IPS-NIHi7 (cell line): ENCODE measurements around the gene EIF2B1.

ENCODE experiments used
- DNase-seq: peaks from one replicate; pipeline ENCODE4 v3.0.0; 2012; ENCODE audit warnings: mixed read lengths; ENCODE audit errors: extremely low spot score

Gene EIF2B1

DNA sequence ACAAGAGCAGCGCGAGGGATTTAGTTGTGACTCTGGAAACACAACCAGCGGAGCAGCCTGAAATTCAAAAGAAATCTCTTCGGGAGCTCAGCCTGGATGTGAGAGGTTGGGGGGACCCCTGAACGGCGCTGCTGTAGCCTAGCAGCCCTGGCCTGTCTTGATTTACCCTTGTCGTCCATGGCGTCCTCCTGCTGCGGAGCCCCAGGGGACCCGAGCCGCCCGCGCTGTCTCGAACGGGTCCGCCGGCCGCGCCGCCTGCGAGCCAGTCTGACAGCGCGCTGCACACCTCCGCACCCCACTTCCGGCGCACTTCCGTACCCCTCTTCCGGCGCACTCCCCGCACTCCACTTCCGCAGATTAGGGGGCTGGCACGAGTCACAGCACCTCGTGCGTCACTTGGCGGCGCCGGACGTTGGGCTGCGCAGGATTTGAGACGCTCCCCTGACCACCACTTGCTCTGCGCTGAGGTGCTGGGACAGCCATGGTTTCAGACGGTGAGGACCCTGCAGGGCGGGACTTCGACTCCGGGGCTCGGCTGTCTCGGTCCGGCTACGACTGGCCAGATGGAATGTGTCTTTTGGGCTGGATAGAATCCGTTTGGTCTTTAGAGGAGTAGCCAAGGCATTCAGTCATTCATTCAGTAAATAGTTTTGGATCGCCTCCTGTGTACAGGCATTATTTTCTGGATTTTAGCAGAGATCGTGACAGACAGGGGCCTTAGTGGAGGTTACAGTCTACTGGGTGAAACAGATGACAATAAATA is at the start of gene EIF2B1, which contains the start of gene GTF2H3:
Gene EIF2B1, minus strand, starts transcription at position 308 of the 763 bp plus-strand sequence. Its CDS starts 129 bp downstream, at position 179.
Gene GTF2H3, plus strand, starts transcription at position 451 of the 763 bp plus-strand sequence. Its CDS starts 31 bp downstream, at position 482.
- DNase-seq: peak; percentile 100

- no peak for DNase-seq
Observed at GRCh38 chr12:123681605-123682004, 48.1 kb upstream of the EIF2B1 start.

GRCh38 chr12:123678981-123679380 is 45.5 kb upstream of the EIF2B1 start:
- DNase-seq: no peak

GRCh38 chr12:123676616-123677320 is 43.3 kb upstream of the EIF2B1 start:
- no peak for DNase-seq

DNA sequence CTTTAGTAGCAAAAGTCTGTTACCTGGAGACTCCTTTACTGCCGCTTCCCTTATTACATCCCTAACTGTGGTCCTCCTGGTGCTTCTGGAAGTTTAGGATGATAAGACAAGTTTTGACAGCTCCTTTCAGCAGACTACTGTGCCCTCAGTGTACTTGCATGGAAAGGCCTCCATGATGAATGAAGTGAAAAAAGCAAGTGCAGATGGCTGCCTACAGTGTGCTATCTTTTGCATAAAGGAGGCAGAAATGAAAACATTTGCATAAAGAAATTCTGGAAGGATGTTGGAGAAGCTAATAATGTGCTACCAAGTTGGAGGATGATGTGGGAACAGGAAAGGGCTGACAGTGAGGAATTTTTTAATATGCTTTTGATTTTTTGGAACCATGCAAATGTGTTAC is 42.0 kb upstream of the EIF2B1 start:
- DNase-seq: no peak

DNA sequence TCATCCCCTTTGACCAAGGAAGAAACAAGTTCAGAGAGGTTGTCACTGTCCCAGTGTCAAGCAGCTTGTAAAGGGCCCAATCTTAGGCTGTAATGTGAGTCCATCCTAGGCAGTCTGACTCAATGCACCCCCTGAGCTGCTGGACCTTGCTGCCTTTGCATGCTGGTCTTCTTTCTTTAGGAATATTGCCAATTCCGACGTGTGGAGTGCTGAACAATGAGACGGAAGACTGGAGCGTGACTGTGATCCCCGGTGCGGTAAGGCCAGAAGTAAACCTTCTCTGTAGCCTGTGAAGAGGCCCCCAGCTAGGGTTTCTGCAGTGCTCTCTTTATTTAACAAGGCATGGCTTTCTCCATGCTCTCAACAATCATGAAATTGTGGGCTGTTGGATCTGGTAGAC is 38.4 kb upstream of the EIF2B1 start:
- DNase-seq: no peak

DNA sequence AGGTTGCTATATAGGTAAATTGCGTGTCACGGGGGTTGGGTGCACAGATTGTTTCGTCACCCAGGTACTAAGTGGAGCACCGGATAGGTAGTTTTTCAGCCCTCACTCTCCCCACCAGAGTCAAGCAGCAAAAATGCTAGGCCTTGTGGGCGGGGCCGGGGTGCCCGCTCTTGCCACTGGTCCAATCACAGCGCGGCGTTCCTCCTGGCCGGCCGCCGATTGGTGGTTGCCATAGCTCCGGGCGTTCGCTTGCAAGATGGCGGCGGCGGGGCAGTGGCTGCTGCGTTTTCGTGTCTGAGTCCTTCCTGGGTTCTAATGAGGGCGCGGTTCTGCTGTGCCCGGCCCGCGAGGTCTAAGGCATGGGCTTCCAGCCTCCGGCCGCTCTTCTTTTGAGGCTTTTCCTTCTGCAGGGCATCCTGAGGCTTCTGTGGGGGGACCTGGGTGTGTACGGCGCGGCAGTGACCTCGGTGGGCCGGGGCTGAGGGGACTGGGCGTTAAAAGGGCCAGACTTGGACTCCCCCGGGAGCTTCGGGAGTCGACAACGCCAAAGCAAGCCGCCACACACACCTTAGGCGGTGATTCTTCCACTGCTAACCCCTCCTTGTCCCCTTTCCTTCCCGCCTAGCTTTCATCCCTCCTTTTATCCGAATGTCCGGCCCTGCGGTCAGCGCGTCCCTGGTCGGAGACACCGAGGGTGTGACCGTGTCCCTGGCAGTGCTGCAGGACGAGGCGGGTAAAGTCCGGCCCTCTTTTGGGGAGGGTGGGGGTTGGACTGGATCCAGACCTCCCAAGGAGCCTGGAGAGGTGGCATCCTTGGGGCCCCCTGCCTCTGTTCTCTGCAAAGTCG is 37.6 kb upstream of the EIF2B1 start, which contains the start of gene TCTN2:
Gene TCTN2, plus strand, starts transcription at position 232 of the 847 bp plus-strand sequence. Its CDS starts 128 bp downstream, at position 360.
- peak; percentile 100 for DNase-seq

DNA sequence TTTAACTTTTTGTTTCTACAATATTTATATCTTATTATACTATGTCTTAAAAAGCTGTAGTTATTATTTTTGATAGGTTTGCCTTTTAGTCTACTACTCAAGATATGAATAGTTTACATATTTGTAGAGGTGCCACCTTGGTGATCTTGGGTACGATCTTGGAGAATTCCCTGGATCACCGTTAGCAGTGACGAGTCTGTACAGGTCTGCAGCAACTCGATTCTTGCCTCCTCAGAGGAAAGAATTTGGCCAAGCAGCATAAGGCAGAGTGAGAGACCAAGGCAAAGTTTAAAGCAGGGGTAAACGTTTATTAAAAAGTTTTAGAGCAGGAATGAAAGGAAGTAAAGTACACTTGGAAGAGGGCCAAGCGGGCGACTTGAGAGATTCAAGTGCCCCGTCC is 34.3 kb upstream of the EIF2B1 start:
- DNase-seq: no peak

DNA sequence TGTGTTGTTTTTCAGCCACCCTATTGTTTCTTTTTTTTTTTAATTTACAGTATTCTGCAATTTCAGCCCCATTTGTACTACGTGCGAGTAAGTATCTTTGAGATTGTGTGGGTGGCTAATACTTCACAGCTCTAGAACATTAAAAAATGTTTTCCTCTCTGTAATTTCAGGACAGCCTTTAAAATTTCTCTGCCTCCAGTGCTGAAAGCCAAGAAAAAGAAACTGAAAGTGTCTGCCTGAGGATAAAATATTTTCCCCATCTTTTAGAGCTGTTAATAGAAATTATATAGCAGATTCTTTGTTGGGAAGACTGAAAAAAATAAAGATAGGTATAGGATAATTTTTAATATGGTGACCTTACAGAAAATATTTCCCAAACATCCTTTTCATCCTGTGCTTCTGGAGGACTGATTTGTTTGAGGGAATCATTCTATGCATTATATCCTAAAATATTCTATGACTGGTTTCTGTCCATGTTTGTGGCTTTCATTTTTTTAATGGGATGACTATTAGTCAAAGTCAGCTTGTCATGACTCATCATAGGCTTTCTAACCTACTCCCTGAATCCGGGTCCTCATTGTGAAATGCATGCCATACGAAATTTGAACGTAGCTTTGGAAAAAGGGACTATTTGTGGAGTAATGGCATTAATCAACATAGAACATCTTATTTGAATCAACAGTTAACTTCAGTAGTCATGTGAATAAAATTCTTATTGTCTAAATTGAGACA is 26.7 kb upstream of the EIF2B1 start:
- no peak for DNase-seq

- no peak for DNase-seq
Observed at GRCh38 chr12:123657211-123657610, 23.7 kb upstream of the EIF2B1 start.

GRCh38 chr12:123656392-123656791 is 22.9 kb upstream of the EIF2B1 start:
- no peak for DNase-seq

- DNase-seq: no peak
Observed at GRCh38 chr12:123655420-123655819, 21.9 kb upstream of the EIF2B1 start.

DNA sequence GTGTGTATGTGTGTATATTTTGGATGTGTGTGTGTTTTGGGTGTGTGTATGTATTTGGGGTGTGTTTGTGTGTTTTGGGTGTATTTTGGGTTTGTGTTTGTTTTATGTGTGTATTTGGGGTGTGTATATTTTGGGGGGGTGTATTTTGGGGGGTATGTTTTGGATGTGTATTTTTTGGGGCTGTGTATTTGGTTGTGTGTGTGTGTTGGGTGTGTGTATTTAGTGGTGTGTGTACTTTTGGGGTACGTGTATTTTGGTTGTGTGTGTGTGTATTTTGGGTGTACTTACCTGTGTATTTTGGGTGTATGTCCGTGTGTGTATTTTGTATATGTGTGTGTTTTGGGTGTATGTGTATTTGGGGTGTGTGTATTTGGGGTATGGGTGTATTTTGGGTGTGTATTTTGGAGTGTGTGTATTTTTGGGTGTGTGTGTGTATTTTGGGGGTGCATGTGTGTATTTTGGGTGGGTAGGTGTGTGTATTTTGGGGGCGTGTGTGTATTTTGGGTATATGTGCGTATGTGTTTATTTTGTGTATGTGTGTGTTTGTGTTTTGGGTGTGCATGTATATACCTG is 20.7 kb upstream of the EIF2B1 start:
- DNase-seq: no peak

DNA sequence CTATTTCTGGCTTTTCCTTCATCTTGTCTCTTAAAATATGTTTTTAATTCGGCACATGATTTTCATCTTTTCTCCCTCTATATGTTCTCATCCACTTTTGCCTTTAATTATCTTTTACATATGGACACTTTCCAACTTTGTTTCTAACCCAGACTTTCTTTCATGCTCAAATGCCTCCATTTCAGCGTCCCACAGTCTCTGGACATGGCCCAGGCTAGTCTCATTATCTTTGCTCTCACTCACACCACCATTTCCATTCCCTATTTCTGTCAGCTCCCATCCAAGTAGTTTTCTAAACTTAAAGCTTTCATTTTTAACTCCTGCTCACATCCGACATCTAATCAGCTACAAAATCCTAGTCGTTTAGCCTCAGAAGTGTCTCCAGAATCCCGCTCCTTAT is 14.9 kb upstream of the EIF2B1 start:
- no peak for DNase-seq

DNA sequence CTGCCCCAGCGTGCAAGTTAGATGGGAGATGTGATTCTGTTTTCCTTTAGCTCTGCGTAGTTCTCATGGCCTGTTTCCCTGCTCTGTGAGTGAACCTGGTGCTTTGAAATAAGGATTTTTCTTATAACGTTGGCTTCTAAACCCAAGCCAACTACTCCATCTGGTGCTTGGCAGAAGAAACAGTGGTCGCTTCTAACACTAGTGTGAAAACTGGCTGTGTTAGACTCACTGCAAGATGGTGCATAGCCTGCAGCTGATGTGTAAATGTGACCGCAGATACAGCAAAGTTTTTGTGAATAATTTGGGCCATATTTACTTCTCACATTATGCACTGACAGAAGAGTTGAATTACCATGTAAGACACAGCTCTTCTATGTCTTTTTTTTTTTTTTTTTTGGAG is 12.4 kb upstream of the EIF2B1 start:
- no peak for DNase-seq

DNA sequence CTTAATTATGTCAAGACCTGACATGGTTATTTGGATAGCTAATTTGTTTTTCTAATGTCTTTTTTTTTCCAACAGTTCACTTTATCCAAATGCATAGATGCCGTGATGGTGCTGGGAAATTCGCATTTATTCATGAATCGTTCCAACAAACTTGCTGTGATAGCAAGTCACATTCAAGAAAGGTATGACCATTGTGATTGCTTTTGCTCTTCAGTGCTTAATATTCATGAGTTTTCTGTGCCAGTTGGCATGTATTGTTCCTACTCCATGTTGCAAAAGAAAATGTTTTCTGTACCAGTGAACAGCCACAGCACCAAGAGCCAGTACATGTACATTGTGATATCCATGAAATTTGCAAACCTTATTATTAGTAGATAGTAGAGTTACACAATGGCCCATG is 11.9 kb upstream of the EIF2B1 start:
- DNase-seq: no peak

- no peak for DNase-seq
Observed at GRCh38 chr12:123643911-123644310, 10.4 kb upstream of the EIF2B1 start.

DNA sequence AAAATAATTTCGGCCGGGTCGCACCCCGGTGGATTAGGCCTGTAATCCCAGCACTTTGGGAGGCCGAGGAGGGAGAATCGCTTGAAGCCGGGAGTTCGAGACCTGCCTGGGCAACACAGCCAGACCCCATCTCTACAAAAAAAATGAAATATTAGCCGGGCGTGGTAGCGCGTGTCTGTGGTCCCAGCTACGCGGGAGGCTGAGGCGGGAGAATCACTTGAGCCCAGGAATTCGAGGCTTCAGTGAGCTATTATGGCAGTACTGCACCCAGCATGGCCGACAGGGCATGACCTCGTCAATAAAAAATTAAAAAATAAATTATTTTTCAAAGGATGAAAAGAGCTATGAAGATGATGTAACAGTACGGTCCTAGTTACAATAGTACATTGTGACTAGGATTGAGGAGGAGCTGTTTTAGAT is 666 bp upstream of the EIF2B1 start:
- no peak for DNase-seq

DNA sequence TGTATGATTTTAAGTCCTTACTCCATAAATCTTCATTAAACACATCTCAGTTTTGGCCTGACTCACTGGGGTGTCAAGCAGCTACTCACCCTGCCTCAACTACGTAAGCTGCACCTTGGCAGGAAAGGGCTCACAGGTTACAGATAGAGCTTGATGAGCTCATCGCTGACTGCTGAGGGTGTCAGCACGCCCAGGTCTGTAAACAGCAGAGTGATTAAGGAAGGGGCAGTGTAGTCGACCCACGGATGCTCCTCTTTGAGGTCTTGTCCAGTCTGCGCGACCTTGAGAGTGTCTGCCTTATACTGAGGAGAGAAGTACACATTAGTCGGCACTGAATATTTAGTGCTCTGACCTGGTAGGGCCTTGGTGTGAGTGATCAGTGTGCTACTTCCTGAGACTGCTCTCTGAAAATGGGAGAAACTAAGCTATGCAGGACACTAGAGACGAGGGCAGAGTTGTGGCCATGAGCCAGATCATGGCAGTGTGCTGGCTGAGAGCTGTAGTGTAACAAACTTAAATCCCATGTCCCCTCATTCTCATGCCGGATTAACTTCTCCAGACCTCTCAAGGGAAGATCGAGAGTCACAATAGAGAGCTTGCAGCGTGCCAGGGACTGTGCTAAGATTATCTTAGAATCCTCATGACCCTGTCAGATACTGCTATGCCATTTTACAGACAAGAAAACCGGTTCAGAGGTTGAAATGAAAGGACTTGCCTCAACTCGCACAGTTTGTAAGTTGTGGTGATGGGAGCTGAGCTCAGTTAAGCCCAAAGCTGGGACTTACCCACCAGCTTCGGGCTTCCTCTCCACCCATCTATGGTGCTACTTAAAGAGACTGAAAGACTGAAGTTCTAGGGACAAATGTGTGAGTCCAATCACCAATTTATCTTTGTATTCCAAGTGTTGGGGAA is 11.6 kb downstream of the EIF2B1 start:
- no peak for DNase-seq

DNA sequence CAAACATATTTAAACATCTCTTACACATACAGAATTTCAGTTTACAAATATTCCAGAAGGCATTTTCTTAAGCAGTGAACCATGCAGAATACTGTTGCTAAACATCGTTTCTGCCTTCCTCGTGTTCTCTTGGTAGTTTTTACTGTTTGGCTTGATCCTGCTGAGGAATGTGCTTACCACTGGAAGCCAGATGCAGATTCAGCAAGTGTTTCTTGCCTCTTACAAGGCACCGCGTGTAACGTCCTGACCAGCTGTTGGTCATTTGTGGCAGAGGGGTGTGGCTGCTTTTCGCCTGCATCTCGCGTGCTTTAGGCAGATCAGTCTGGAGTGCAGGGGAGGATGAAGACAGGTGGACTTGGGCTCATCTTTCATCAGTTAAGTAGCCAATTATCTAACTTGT is 12.4 kb downstream of the EIF2B1 start:
- DNase-seq: no peak
